PFSK-1 (cell line): Measurements from ENCODE around the gene USP36.

Experiments used
- FOXP2 ChIP-seq: optimal IDR thresholded peaks from 2 replicates; pipeline ENCODE3; 2011; ENCODE audit warnings: borderline replicate concordance, control low read depth, inconsistent platforms; ENCODE audit not compliant: insufficient read depth; ENCODE audit errors: extremely low read length, extremely low read depth
- POLR2AphosphoS5 ChIP-seq: IDR thresholded peaks from 2 replicates; pipeline ENCODE4 v1.6.1; 2012; ENCODE audit warnings: low read depth, mild to moderate bottlenecking, control low read depth, low read length, moderate library complexity
- REST ChIP-seq, 2 experiments: IDR thresholded peaks; 2 replicates each; pipeline versions ENCODE4 v1.6.1 to v1.8.0; 2011 to 2012; ENCODE audit warnings: low read depth in 2 of 2, low read length in 2 of 2, control low read depth in 1 of 2, inconsistent platforms in 1 of 2, mild to moderate bottlenecking in 1 of 2, moderate library complexity in 1 of 2; ENCODE audit not compliant: insufficient read depth in 1 of 2
- SIN3A ChIP-seq: IDR thresholded peaks from 2 replicates; pipeline ENCODE4 v1.6.1; 2012; ENCODE audit warnings: mild to moderate bottlenecking, low read length, moderate library complexity, borderline replicate concordance; ENCODE audit not compliant: insufficient read depth
- TAF1 ChIP-seq: IDR thresholded peaks from 2 replicates; pipeline ENCODE4 v1.6.1; 2012; ENCODE audit warnings: low read length, control low read depth, borderline replicate concordance; ENCODE audit not compliant: insufficient read depth

- no peak for TF ChIP-seq POLR2AphosphoS5
- TF ChIP-seq REST (IDR thresholded peaks at IDR 0.05; ENCODE audit: insufficient read depth in 1 of 2, low read depth in 2 of 2, low read length in 2 of 2): no peak
- TF ChIP-seq TAF1: no peak
- no peak for TF ChIP-seq FOXP2
- no peak for TF ChIP-seq SIN3A
These were observed 51.4 kb downstream of the USP36 start for GRCh38 chr17:78789149-78789662.
